Heart right ventricle (tissue), 16 donors: Measurements from ENCODE around the gene ADAMTS1. TPM values are rescaled to one million over a fixed set of nuclear protein-coding genes. Genes with fewer than 3 reads are reported as not detected.

Source experiments
- ATAC-seq, 8 donors: fragments of 200-7000 bp; cut with Tn5 transposase; one replicate each; pipeline ENCODE4 v1.9.1; 2020; ENCODE audit warnings: mild to moderate bottlenecking in 8 of 8, moderate library complexity in 8 of 8, moderate number of reproducible peaks in 1 of 8
- DNase-seq, 2 donors: peaks; one replicate each; pipeline ENCODE4 v3.0.0-alpha.2; 2020
- H3K27ac ChIP-seq, 10 donors: fragments of 200-600 bp; sonication (generic) in 2 of 10; one replicate each; pipeline versions ENCODE4 v1.5.0 to v1.8.0; 2020 to 2022; ENCODE audit warnings: mild to moderate bottlenecking in 3 of 10
- H3K27me3 ChIP-seq, 7 donors: fragments of 200-600 bp; one replicate each; pipeline ENCODE4 v1.8.0; 2021 to 2022; ENCODE audit warnings: mild to moderate bottlenecking in 2 of 7
- H3K36me3 ChIP-seq, 9 donors: fragments of 200-600 bp; sonication (generic) in 1 of 9; one replicate each; pipeline versions ENCODE4 v1.5.0 to v1.8.0; 2020 to 2022; ENCODE audit warnings: mild to moderate bottlenecking in 2 of 9
- H3K4me1 ChIP-seq, 9 donors: fragments of 200-600 bp; sonication (generic) in 1 of 9; one replicate each; pipeline versions ENCODE4 v1.5.0 to v1.8.0; 2020 to 2022; ENCODE audit warnings: mild to moderate bottlenecking in 4 of 9
- H3K4me3 ChIP-seq, 10 donors: fragments of 200-600 bp; sonication (generic) in 2 of 10; one replicate each; pipeline versions ENCODE4 v1.5.0 to v1.8.0; 2020 to 2022; ENCODE audit warnings: mild to moderate bottlenecking in 7 of 10, moderate library complexity in 2 of 10
- H3K9me3 ChIP-seq, 11 donors: fragments of 200-600 bp in 10 of 11; sonication (generic) in 2 of 11; one replicate each; pipeline versions ENCODE4 v1.5.0 to v1.8.0; 2013 to 2022; ENCODE audit warnings: mild to moderate bottlenecking in 2 of 11, control low read depth in 1 of 11, moderate library complexity in 1 of 11
- WGBS, 2 donors: extraction: QIAGEN DNeasy Blood & Tissue Kit; methylation state at CpG; one replicate each; pipeline ENCODE4 v1.1.7; 2013; ENCODE audit warnings: inconsistent platforms in 1 of 2; 5-methylcytosine and 5-hydroxymethylcytosine counted together
- intact Hi-C, 10 donors: fragments of 100-400 bp; cut with DNase I; formaldehyde crosslinking; loops; one replicate each; pipeline versions ENCODE4 v1.11.1 to v1.14.2; 2022
- polyA plus RNA-seq, 2 donors: library from polyadenylated mRNA; stranded (reverse); fragments of 200-250 nt; gene quantifications; one replicate each; pipeline ENCODE4 v1.2.3, GENCODE V29; 2013
- total RNA-seq, 10 donors: library from RNA; stranded (reverse); fragmentation: NEBNext Ultra II Directional in 3 of 10; extraction: Animal tissue kit (Norgen Biotek cat#: 25700) in 3 of 10; gene quantifications; one replicate each; pipeline versions ENCODE4 v1.2.1 to v1.2.4, GENCODE V29; 2021 to 2023
- TF ChIP-seq, protein P1 (sequence below), 9 donors: fragments of 200-600 bp; sonication (generic) in 2 of 9; IDR thresholded peaks; one replicate each; pipeline versions ENCODE4 v1.5.0 to v1.8.0; 2021 to 2022; ENCODE audit warnings: antibody characterized with exemption in 9 of 9, mild to moderate bottlenecking in 5 of 9, moderate library complexity in 1 of 9
- donor health status: Arrhythmogenic right ventricular cardiomyopathy.
- donor health status: ischemic (EF 13 %, LVEDD 7.1; RV severe dilation, severe dysfunction).
- donor health status: healthy with polysubstance abuse.
- donor health status: DM: no; HTN: yes; CAD: no.
- donor health status: DM: no; HTN: no; CAD: no.
- donor health status: ischemic (EF 25% LVEDD 6.9; RV normal size, moderate dysfunction).
- donor health status: ischemic (EF 25% LVEDD 5.7; RV mildly dilated, moderate dysfunction).
- donor health status: healthy.
- donor health status: DM: yes; HTN: yes; CAD: no.
- donor health status: Ischemic cardiomyopathy.
- donor health status: ischemic (EF 35%, LVEDD 5.7; RV mildly dilated, moderate dysfunction).
- donor health status: nonischemic (EF 11% LVEDD 7.7; RV severe dilation, severe dysfunction).
- donor health status: DM: yes; HTN: yes; CAD: no.
- donor health status: PGD.
- donor health status: ischemic (EF 29% LVEDD 5.4; RV normal size, mild dysfunction).
- donor health status: nonischemic (EF 23%, LVEDD 6.1; RV moderate dilation, normal function).

The ADAMTS1 gene
- total and polyA plus RNA-seq, 12 donors: 20.4 to 169 (median 74.8) TPM

DNA sequence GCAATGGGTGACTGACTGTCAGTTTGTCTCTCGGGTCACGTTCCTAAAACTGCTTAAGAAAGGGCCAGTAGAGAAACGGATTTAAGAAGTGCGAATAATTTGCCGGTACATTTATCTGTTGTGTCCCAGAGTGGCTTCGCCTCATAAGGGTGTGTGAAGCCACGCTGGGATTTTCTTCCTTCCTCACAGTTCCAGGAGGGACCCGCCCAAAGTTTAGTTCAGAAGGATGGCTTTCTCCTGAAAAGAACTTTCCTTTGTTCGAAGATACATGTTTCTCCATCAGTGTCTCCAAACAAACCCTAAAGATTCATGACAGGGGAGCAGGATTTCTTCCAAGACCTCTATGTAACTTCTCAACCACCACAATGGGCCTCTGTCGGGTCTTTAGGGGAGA is 49.8 kb downstream of the ADAMTS1 start:
- Histone ChIP-seq H3K36me3 (no peaks in the 10 kb centered on the region), H3K4me1 (peaks cover 0 to 35% (median 21%) of the 10 kb centered on the region in 9 donors), H3K4me3 (no peak overlapping the region), H3K9me3 (peaks cover 0 to 3% (median 0%) of the 10 kb centered on the region in 11 donors), H3K27ac (peak overlapping the region; percentile 25 to 82 (median 74)), H3K27me3 (no peaks in the 10 kb centered on the region)
- ATAC-seq (peak in 3 of 8 donors; percentile 19 to 34 (median 31)), DNase-seq (no peak)
- WGBS, 2 donors: 69 to 75% methylated on average over 10 of the region's 10 CpGs
- TF ChIP-seq, protein P1, sequence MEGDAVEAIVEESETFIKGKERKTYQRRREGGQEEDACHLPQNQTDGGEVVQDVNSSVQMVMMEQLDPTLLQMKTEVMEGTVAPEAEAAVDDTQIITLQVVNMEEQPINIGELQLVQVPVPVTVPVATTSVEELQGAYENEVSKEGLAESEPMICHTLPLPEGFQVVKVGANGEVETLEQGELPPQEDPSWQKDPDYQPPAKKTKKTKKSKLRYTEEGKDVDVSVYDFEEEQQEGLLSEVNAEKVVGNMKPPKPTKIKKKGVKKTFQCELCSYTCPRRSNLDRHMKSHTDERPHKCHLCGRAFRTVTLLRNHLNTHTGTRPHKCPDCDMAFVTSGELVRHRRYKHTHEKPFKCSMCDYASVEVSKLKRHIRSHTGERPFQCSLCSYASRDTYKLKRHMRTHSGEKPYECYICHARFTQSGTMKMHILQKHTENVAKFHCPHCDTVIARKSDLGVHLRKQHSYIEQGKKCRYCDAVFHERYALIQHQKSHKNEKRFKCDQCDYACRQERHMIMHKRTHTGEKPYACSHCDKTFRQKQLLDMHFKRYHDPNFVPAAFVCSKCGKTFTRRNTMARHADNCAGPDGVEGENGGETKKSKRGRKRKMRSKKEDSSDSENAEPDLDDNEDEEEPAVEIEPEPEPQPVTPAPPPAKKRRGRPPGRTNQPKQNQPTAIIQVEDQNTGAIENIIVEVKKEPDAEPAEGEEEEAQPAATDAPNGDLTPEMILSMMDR (IDR thresholded peaks at IDR 0.05): no peak
- intact Hi-C loops: no loop called here

DNA sequence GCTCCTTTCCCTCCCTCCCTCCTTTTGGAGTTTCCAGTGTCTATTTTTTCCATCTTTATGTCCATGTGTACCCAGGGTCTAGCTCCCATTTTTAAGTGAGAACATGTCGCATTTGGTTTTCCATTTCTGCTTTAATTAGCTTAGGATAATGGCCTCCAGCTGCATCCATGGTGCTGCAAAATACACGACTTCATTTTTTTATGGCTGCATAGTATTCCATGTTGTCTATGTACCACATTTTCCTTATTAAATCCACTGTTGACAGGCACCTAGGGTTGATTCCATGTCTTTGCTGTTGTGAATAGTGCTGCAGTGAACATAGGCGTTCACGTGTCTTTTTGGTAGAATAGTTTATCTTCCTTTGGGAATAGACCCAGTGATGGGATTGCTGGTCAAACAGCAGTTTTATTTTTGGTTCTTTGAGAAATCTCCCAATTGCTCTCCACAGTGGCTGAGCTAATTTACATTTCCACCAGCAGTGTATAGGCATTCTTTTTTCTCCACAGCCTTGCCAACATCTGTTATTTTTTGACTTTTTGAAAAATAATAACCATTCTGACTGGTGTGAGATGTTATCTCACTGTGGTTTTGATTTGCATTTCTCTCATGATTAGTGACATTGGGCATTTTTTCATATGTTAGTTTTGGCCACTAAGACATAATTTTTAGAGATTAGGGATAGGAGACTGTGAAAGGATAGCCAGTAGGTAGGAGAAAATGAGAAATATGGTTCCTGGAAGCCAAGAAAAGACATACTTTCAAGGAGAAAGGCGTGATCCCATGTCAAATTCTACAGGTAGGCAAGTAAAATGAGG is 50.4 kb downstream of the ADAMTS1 start:
- DNase-seq (no peak), ATAC-seq (peak in 5 of 8 donors; percentile 12 to 35 (median 24))
- Histone ChIP-seq H3K4me3 (no peak overlapping the region), H3K27me3 (no peaks in the 10 kb centered on the region), H3K27ac (peak overlapping the region; percentile 25 to 82 (median 74)), H3K9me3 (peaks cover 0 to 3% (median 0%) of the 10 kb centered on the region in 11 donors), H3K36me3 (no peaks in the 10 kb centered on the region), H3K4me1 (peaks cover 0 to 35% (median 16%) of the 10 kb centered on the region in 9 donors)
- WGBS, 2 donors: 80 to 83% methylated on average over 5 of the region's 5 CpGs
- intact Hi-C loops: no loop called here
- TF ChIP-seq, protein P1 (IDR thresholded peaks at IDR 0.05): no peak

DNA sequence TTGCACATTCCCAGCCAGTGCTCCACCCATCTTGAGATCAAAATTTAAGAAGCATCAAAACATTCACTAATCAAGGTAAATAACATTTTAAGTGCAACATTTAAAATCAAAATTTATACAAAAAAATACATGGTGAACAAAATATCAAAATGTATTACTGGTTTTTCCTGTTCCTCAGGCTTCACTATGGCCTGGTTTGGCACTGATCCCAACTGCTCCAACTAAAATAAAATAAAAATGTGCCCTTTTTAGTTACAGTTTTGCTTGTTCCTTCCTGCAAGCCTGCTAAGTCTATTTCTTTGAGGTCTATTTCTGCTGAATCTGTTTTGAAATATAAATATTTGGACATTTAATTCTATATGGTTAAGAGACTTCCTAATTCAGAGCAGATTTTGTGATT is 54.9 kb downstream of the ADAMTS1 start:
- no peak for DNase-seq

DNA sequence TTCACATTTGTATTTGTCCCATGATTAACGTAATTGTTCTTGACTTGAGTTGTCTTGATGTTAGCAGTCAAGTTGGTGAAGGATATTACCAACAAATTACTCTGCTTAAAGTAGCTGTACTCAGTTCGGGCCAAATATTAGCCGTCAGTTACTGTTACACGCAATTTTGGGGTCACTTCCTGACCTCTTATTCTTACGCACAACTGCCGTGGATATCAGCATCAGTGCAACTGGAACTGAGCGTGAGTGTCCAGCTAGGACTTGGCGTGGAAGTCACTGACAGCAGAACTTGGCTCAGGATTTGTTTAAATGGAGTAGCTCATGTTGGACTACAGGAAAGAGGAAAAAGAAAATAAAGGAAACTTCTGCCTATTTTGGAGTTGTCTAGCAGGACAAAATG is 56.4 kb downstream of the ADAMTS1 start:
- intact Hi-C loops: no loop called here
- Histone ChIP-seq H3K4me3 (no peak overlapping the region), H3K9me3 (no peaks in the 10 kb centered on the region), H3K27ac (peak overlapping the region in 9 of 10 donors; percentile 31 to 83 (median 69)), H3K4me1 (peaks cover 0 to 36% (median 4%) of the 10 kb centered on the region in 9 donors), H3K36me3 (no peaks in the 10 kb centered on the region), H3K27me3 (no peaks in the 10 kb centered on the region)
- DNase-seq: peak in 1 of 2 donors; percentile 77
- TF ChIP-seq, protein P1 (IDR thresholded peaks at IDR 0.05): no peak
- WGBS, 2 donors: 48 to 57% methylated on average over 8 of the region's 8 CpGs
- peak in 7 of 8 donors; percentile 80 to 92 (median 85) for ATAC-seq

More for the DNA sequence above, 54.9 kb downstream of the ADAMTS1 start:
- Histone ChIP-seq H3K27ac (peak overlapping the region in 9 of 10 donors; percentile 7 to 83 (median 66)), H3K36me3 (no peaks in the 10 kb centered on the region), H3K4me1 (peaks cover 0 to 28% (median 2%) of the 10 kb centered on the region in 9 donors), H3K27me3 (no peaks in the 10 kb centered on the region), H3K4me3 (no peak overlapping the region), H3K9me3 (peaks cover 0 to 3% (median 0%) of the 10 kb centered on the region in 11 donors)
- TF ChIP-seq, protein P1 (IDR thresholded peaks at IDR 0.05): no peak
- no peak for ATAC-seq
- intact Hi-C loops: no loop called here

Other genes starting within 250 kb of the ADAMTS1 start
- gene ADAMTS5, start 121.7 kb upstream of the ADAMTS1 start, total RNA-seq: 1 to 10 TPM; 1.6 to 7.1 (median 3.0) TPM
- gene ADAMTS5, start 121.7 kb upstream of the ADAMTS1 start, polyA plus RNA-seq: 1 to 10 TPM; 2.0 to 3.1 TPM